Measurements from ENCODE around the gene DPPA3.

The DPPA3 gene

GRCh38 chr12:7678744-7679143 lies 32.5 kb upstream of the DPPA3 start:
- no peak overlapping the region for H3K4me2 ChIP-seq (ENCODE audit: low read depth, low read length)
- H3K4me3 ChIP-seq (ENCODE audit: low read length): no peak overlapping the region
- no peaks in the 10 kb centered on the region for H3K4me1 ChIP-seq (ENCODE audit: low read length)
- no peaks in the 10 kb centered on the region for H3K9me2 ChIP-seq (replicated peaks; ENCODE audit: insufficient read depth, low read length)
- no peaks in the 10 kb centered on the region for H4K20me1 ChIP-seq (ENCODE audit: insufficient read depth, low read length)
- TF ChIP-seq EZH2 (optimal IDR thresholded peaks at IDR 0.05; ENCODE audit: low read depth, low read length) (no peak), CTCF (IDR thresholded peaks at IDR 0.05; ENCODE audit: low read length) (no peak), EZH2phosphoT487 (IDR thresholded peaks at IDR 0.05; ENCODE audit: low read length) (no peak)
- no peaks in the 10 kb centered on the region for H3K79me2 ChIP-seq (ENCODE audit: low read length)
- no peak overlapping the region for H2AFZ ChIP-seq (ENCODE audit: low read length)
- no peak for DNase-seq
- H3K36me3 ChIP-seq (replicated peaks; ENCODE audit: insufficient read depth, low read length): no peaks in the 10 kb centered on the region
- H3K27ac ChIP-seq (ENCODE audit: low read length): no peak overlapping the region
- H3K9me3 ChIP-seq (replicated peaks; ENCODE audit: insufficient read depth, low read length): no peaks in the 10 kb centered on the region
- no peak overlapping the region for H3K9ac ChIP-seq (ENCODE audit: low read length)
- no peaks in the 10 kb centered on the region for H3F3A ChIP-seq (ENCODE audit: insufficient read depth, low read length)
- H3K27me3 ChIP-seq (replicated peaks; ENCODE audit: insufficient read depth, low read length): no peaks in the 10 kb centered on the region

DNA sequence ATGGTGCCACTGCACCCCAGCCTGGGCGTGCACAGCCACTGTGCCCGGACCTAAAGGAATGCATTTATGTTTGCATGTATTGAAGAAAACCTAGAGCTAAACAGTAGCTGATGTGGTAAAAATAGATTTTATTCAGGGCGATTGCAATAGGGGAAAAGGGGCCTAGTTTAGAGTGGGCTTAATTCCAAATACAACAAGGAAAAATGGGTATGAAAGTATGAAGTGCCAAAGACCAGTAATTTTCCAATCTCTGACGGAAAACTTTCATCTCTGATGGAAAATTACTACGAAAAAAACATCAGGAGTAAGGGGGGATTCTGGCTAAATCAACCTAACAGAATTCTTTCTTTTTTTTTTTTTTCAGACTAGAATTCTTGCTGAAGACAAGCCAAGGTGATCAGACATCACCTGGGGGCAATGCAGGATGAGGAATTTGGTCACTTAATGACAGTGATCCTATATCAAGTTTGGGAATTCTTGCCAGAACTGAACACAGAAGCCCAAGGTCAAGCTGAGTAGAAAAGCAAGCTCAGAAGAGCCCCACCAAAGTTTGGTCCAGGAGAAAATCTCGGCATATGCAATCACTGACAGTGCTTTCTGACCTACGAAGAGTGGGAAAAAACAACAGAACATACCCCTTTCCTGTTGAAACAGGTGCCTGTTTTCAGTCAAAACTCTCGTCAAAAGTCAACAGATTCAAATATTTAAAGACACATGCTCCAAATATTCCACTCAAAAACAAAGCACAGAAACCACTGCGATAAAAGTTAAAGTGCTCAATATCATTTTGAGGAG lies 31.8 kb upstream of the DPPA3 start:
- H3K4me1 ChIP-seq (ENCODE audit: low read length): no peaks in the 10 kb centered on the region
- no peaks in the 10 kb centered on the region for H3K27me3 ChIP-seq (replicated peaks; ENCODE audit: insufficient read depth, low read length)
- TF ChIP-seq EZH2 (optimal IDR thresholded peaks at IDR 0.05; ENCODE audit: low read depth, low read length) (no peak), EZH2phosphoT487 (IDR thresholded peaks at IDR 0.05; ENCODE audit: low read length) (no peak), CTCF (IDR thresholded peaks at IDR 0.05; ENCODE audit: low read length) (no peak)
- H3K9me3 ChIP-seq (replicated peaks; ENCODE audit: insufficient read depth, low read length): no peaks in the 10 kb centered on the region
- no peak for DNase-seq
- no peaks in the 10 kb centered on the region for H3F3A ChIP-seq (ENCODE audit: insufficient read depth, low read length)
- no peak overlapping the region for H3K4me2 ChIP-seq (ENCODE audit: low read depth, low read length)
- H2AFZ ChIP-seq (ENCODE audit: low read length): no peak overlapping the region
- H3K4me3 ChIP-seq (ENCODE audit: low read length): no peak overlapping the region
- no peaks in the 10 kb centered on the region for H4K20me1 ChIP-seq (ENCODE audit: insufficient read depth, low read length)
- no peak overlapping the region for H3K9ac ChIP-seq (ENCODE audit: low read length)
- H3K27ac ChIP-seq (ENCODE audit: low read length): no peak overlapping the region
- no peaks in the 10 kb centered on the region for H3K36me3 ChIP-seq (replicated peaks; ENCODE audit: insufficient read depth, low read length)
- no peaks in the 10 kb centered on the region for H3K79me2 ChIP-seq (ENCODE audit: low read length)
- H3K9me2 ChIP-seq (replicated peaks; ENCODE audit: insufficient read depth, low read length): no peaks in the 10 kb centered on the region

DNA sequence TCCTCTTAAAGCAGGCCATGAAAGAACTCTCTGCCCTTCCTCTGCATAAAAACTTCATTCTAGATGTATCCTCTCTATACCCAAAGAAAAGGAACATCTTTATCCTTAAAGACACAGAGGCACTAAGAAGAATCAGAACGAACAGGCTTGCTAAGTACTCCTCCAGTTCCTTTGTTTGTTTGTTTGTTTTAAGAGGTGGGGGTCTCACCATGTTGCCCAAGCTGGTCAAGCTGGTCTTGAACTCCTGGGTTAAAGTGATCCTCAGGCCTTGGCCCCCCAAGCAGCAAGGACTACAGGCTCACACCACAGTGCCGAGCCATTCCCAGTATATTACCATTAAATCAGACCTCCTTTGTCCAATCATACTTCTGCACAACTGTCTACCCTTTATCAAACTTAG lies 29.7 kb upstream of the DPPA3 start:
- H3K36me3 ChIP-seq (replicated peaks; ENCODE audit: insufficient read depth, low read length): no peaks in the 10 kb centered on the region
- no peaks in the 10 kb centered on the region for H4K20me1 ChIP-seq (ENCODE audit: insufficient read depth, low read length)
- H3K4me3 ChIP-seq (ENCODE audit: low read length): no peak overlapping the region
- H2AFZ ChIP-seq (ENCODE audit: low read length): no peak overlapping the region
- H3K79me2 ChIP-seq (ENCODE audit: low read length): no peaks in the 10 kb centered on the region
- no peaks in the 10 kb centered on the region for H3K9me3 ChIP-seq (replicated peaks; ENCODE audit: insufficient read depth, low read length)
- H3K4me1 ChIP-seq (ENCODE audit: low read length): no peaks in the 10 kb centered on the region
- no peak overlapping the region for H3K27ac ChIP-seq (ENCODE audit: low read length)
- DNase-seq: no peak
- no peak overlapping the region for H3K9ac ChIP-seq (ENCODE audit: low read length)
- no peaks in the 10 kb centered on the region for H3K9me2 ChIP-seq (replicated peaks; ENCODE audit: insufficient read depth, low read length)
- H3K27me3 ChIP-seq (replicated peaks; ENCODE audit: insufficient read depth, low read length): no peaks in the 10 kb centered on the region
- TF ChIP-seq EZH2 (optimal IDR thresholded peaks at IDR 0.05; ENCODE audit: low read depth, low read length): no peak
- TF ChIP-seq EZH2phosphoT487 (IDR thresholded peaks at IDR 0.05; ENCODE audit: low read length): no peak
- no peak for TF ChIP-seq CTCF (IDR thresholded peaks at IDR 0.05; ENCODE audit: low read length)
- H3F3A ChIP-seq (ENCODE audit: insufficient read depth, low read length): no peaks in the 10 kb centered on the region
- no peak overlapping the region for H3K4me2 ChIP-seq (ENCODE audit: low read depth, low read length)
